MM.1S (cell line): ENCODE data around the gene AHSA1.

Experiments
- DNase-seq: peaks from one replicate; pipeline ENCODE4 v3.0.0-alpha.2; 2015
- H2AFZ ChIP-seq: fragments of 300-600 bp; sonication (generic); 2 replicates; pipeline ENCODE4 v1.6.0; 2016; ENCODE audit warnings: antibody characterized with exemption, low read length
- H3F3A ChIP-seq: fragments of 300-600 bp; sonication (generic); 2 replicates; pipeline ENCODE4 v1.6.1; 2016; ENCODE audit warnings: mild to moderate bottlenecking, antibody characterized with exemption, low read length, moderate library complexity, mixed read lengths; ENCODE audit not compliant: insufficient read depth
- H3K27ac ChIP-seq: fragments of 300-600 bp; sonication (generic); 2 replicates; pipeline ENCODE4 v1.5.1; 2016; ENCODE audit warnings: mild to moderate bottlenecking, low read length
- H3K27me3 ChIP-seq: fragments of 300-600 bp; sonication (generic); replicated peaks from 2 replicates; pipeline ENCODE4 v1.6.0; 2016; ENCODE audit warnings: low read length; ENCODE audit not compliant: insufficient read depth
- H3K36me3 ChIP-seq: fragments of 300-600 bp; sonication (generic); replicated peaks from 2 replicates; pipeline ENCODE4 v1.6.1; 2016; ENCODE audit warnings: mild to moderate bottlenecking, low read length, mixed read lengths; ENCODE audit not compliant: insufficient read depth
- H3K4me1 ChIP-seq: fragments of 300-600 bp; sonication (generic); 2 replicates; pipeline ENCODE4 v1.6.1; 2016; ENCODE audit warnings: low read length, mixed read lengths
- H3K4me2 ChIP-seq: fragments of 300-600 bp; sonication (generic); 2 replicates; pipeline ENCODE4 v1.6.0; 2016; ENCODE audit warnings: low read depth, low read length
- H3K4me3 ChIP-seq: fragments of 300-600 bp; sonication (generic); 2 replicates; pipeline ENCODE4 v1.5.1; 2016; ENCODE audit warnings: low read length, mixed read lengths
- H3K79me2 ChIP-seq: fragments of 300-600 bp; sonication (generic); 2 replicates; pipeline ENCODE4 v1.6.1; 2016; ENCODE audit warnings: mixed run types, low read length, mixed read lengths
- H3K9ac ChIP-seq: fragments of 300-600 bp; sonication (generic); 2 replicates; pipeline ENCODE4 v1.6.1; 2016; ENCODE audit warnings: low read length, mixed read lengths
- H3K9me2 ChIP-seq: fragments of 300-600 bp; sonication (generic); replicated peaks from 2 replicates; pipeline ENCODE4 v1.6.1; 2016; ENCODE audit warnings: mild to moderate bottlenecking, low read length, mixed read lengths; ENCODE audit not compliant: insufficient read depth
- H3K9me3 ChIP-seq: fragments of 300-600 bp; sonication (generic); replicated peaks from 2 replicates; pipeline ENCODE4 v1.6.1; 2016; ENCODE audit warnings: mild to moderate bottlenecking, low read length, mixed read lengths; ENCODE audit not compliant: insufficient read depth
- H4K20me1 ChIP-seq: fragments of 300-600 bp; sonication (generic); 2 replicates; pipeline ENCODE4 v1.6.1; 2016; ENCODE audit warnings: mild to moderate bottlenecking, low read length, moderate library complexity, mixed read lengths; ENCODE audit not compliant: insufficient read depth
- CTCF ChIP-seq: fragments of 300-600 bp; sonication (generic); IDR thresholded peaks from 2 replicates; pipeline ENCODE4 v1.5.1; 2016; ENCODE audit warnings: antibody characterized with exemption, low read length, mixed read lengths
- EZH2 ChIP-seq: fragments of 300-600 bp; sonication (generic); optimal IDR thresholded peaks from 2 replicates; pipeline ENCODE3; 2017; ENCODE audit warnings: low read depth, mild to moderate bottlenecking, antibody characterized with exemption, low read length, mixed read lengths
- EZH2phosphoT487 ChIP-seq: fragments of 300-600 bp; sonication (generic); IDR thresholded peaks from 2 replicates; pipeline ENCODE4 v1.6.1; 2018; ENCODE audit warnings: antibody characterized with exemption, low read length

The AHSA1 gene

GRCh38 chr14:77475432-77476115, 17.7 kb downstream of the AHSA1 start:
- DNase-seq = no peak
- Histone ChIP-seq H3K27me3 (no peaks in the 10 kb centered on the region), H3K79me2 (no peaks in the 10 kb centered on the region), H3K4me2 (no peak overlapping the region), H2AFZ (no peak overlapping the region), H3F3A (no peaks in the 10 kb centered on the region), H3K4me1 (no peaks in the 10 kb centered on the region), H3K27ac (no peak overlapping the region), H3K9me2 (no peaks in the 10 kb centered on the region), H4K20me1 (no peaks in the 10 kb centered on the region), H3K9ac (no peak overlapping the region), H3K9me3 (no peaks in the 10 kb centered on the region), H3K36me3 (no peaks in the 10 kb centered on the region), H3K4me3 (no peak overlapping the region)
- TF ChIP-seq EZH2 (no peak), EZH2phosphoT487 (no peak), CTCF (no peak)

- Histone ChIP-seq H3K4me1 (no peaks in the 10 kb centered on the region), H3K27ac (no peak overlapping the region), H3K36me3 (no peaks in the 10 kb centered on the region), H3F3A (no peaks in the 10 kb centered on the region), H4K20me1 (no peaks in the 10 kb centered on the region), H3K9me3 (no peaks in the 10 kb centered on the region), H3K4me2 (no peak overlapping the region), H3K4me3 (no peak overlapping the region), H3K9ac (no peak overlapping the region), H3K9me2 (no peaks in the 10 kb centered on the region), H3K27me3 (no peaks in the 10 kb centered on the region), H3K79me2 (no peaks in the 10 kb centered on the region), H2AFZ (no peak overlapping the region)
- TF ChIP-seq CTCF = no peak
- no peak for TF ChIP-seq EZH2phosphoT487
- no peak for TF ChIP-seq EZH2
- DNase-seq = no peak
Measured at GRCh38 chr14:77478029-77478428, 20.1 kb downstream of the AHSA1 start.

- Histone ChIP-seq H3K36me3 (no peaks in the 10 kb centered on the region), H3K4me1 (no peaks in the 10 kb centered on the region), H2AFZ (no peak overlapping the region), H3K27ac (no peak overlapping the region), H3K9me2 (no peaks in the 10 kb centered on the region), H4K20me1 (no peaks in the 10 kb centered on the region), H3K9me3 (no peaks in the 10 kb centered on the region), H3K4me3 (no peak overlapping the region), H3K79me2 (no peaks in the 10 kb centered on the region), H3K9ac (no peak overlapping the region), H3K27me3 (no peaks in the 10 kb centered on the region), H3K4me2 (no peak overlapping the region), H3F3A (no peaks in the 10 kb centered on the region)
- DNase-seq = no peak
- TF ChIP-seq EZH2phosphoT487 (no peak), CTCF (no peak), EZH2 (no peak)
Measured at GRCh38 chr14:77478796-77479195, 20.9 kb downstream of the AHSA1 start.
